ENCODE data around the gene SOX12. TPM values are rescaled to one million over a fixed set of nuclear protein-coding genes. Genes with fewer than 3 reads are reported as not detected.
"Not testable (repeated sequence)": the region's sequence is repeated elsewhere in the genome, so short reads cannot be mapped to it uniquely, and the experiment has no call there.

The SOX12 gene
- total RNA-seq, 1 donor from 2014 or later, result 12.3 TPM

DNA sequence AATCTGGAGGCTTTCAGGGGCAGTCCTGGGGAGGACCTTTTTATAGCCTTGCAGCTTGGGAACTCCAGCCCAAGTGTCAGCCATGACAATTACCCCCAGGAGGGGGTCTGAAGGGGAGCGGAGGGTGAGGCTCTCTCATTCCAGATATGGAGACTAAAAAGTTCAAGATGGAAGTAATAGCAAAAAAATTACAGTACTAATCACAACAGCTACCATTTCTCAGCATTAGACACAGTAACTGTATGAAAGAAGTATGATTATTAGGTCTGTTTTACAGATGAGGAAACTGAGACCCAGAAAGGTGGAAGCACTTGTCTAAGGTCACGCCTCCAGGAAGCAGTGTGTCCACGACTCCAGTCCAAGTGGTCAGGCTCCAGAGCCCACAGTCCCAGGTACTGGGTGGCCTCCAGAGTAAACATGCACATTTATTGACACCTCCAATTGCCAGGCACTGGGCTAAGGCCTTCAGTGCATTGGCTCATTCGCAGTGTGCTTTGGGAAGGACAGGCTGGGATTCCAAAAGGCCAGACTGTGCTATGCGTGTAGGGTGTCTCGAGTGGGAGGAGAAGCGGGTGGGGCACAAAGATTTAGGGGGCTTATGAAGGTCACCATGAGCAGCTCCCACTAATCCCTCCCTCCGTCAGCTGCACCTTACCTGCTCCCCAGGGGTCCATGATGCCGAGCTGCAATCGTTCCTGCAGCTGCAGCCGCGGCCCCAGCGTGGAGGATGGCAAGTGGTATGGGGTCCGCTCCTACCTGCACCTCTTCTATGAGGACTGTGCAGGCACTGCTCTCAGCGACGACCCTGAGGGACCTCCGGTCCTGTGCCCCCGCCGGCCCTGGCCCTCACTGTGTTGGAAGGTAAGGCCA, 23.9 kb downstream of the SOX12 start:
- peak overlapping the region; percentile 93 for H3K4me3 ChIP-seq

GRCh38 chr20:353166-353565, 27.8 kb downstream of the SOX12 start:
- no peak for DNase-seq

More for the DNA sequence above, 23.9 kb downstream of the SOX12 start:
- Histone ChIP-seq H3K27me3 (ENCODE audit: low read depth) (no peaks in the 10 kb centered on the region), H3K4me1 (peaks cover 40% of the 10 kb centered on the region), H3K9me3 (replicated peaks) (no peaks in the 10 kb centered on the region), H3K27ac (replicated peaks) (peak overlapping the region; percentile 98), H3K36me3 (peaks cover 17% of the 10 kb centered on the region)
- no peak for DNase-seq
- TF ChIP-seq, protein P1, sequence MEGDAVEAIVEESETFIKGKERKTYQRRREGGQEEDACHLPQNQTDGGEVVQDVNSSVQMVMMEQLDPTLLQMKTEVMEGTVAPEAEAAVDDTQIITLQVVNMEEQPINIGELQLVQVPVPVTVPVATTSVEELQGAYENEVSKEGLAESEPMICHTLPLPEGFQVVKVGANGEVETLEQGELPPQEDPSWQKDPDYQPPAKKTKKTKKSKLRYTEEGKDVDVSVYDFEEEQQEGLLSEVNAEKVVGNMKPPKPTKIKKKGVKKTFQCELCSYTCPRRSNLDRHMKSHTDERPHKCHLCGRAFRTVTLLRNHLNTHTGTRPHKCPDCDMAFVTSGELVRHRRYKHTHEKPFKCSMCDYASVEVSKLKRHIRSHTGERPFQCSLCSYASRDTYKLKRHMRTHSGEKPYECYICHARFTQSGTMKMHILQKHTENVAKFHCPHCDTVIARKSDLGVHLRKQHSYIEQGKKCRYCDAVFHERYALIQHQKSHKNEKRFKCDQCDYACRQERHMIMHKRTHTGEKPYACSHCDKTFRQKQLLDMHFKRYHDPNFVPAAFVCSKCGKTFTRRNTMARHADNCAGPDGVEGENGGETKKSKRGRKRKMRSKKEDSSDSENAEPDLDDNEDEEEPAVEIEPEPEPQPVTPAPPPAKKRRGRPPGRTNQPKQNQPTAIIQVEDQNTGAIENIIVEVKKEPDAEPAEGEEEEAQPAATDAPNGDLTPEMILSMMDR (IDR thresholded peaks at IDR 0.05; ENCODE audit: borderline replicate concordance), result no peak
- intact Hi-C loops (cut with micrococcal nuclease), result no loop called here

DNA sequence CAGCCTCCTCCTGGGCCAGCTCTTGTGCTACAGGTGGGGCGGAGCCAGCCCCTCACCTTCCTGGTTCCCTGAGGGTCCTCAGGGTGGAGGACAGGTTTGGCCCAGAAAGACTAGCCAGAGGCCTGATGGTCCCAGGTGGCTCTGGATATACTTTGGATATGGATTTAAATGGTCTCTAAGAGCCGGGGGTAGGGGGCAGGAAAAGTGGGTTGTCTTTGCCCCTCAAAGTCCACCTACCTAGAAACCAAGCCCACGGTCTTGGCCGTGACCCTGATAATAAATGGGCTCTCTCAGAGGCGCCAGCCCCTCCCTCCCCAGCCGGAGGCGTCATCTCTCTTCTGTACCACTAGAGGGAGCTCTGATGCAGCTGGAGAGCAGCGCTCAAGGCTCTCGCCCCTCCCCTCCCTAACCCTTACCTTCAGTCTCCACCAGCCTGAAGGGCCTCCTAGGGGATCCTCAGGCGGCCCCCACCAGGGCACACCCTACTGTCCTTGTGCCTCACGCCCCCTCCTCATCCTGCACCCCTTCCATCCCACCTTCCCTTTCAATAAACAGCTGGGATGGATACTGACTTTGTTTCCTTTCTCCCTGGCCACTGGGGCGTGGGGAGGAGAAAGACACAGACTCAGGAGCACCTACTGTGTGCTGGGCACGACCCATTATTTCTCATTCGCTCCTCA, 29.1 kb downstream of the SOX12 start:
- H3K27ac ChIP-seq (replicated peaks), result no peak overlapping the region
- intact Hi-C loops (cut with micrococcal nuclease), result no loop called here
- DNase-seq, result peak; percentile 69
- TF ChIP-seq, protein P1 (IDR thresholded peaks at IDR 0.05; ENCODE audit: borderline replicate concordance), result peak; percentile 98
- H3K4me3 ChIP-seq, result no peak overlapping the region
- no peaks in the 10 kb centered on the region for H3K27me3 ChIP-seq (ENCODE audit: low read depth)
- H3K4me1 ChIP-seq, result peaks cover 6% of the 10 kb centered on the region
- no peaks in the 10 kb centered on the region for H3K9me3 ChIP-seq (replicated peaks)
- H3K36me3 ChIP-seq, result peaks cover 17% of the 10 kb centered on the region

More at GRCh38 chr20:353166-353565, 27.8 kb downstream of the SOX12 start:
- Histone ChIP-seq H3K9me3 (replicated peaks) (no peaks in the 10 kb centered on the region), H3K27me3 (ENCODE audit: low read depth) (no peaks in the 10 kb centered on the region), H3K4me1 (peaks cover 11% of the 10 kb centered on the region), H3K4me3 (no peak overlapping the region), H3K27ac (replicated peaks) (no peak overlapping the region), H3K36me3 (peaks cover 17% of the 10 kb centered on the region)
- intact Hi-C loops (cut with micrococcal nuclease), result no loop called here
- TF ChIP-seq, protein P1 (IDR thresholded peaks at IDR 0.05; ENCODE audit: borderline replicate concordance), result no peak

GRCh38 chr20:356154-356553, 30.8 kb downstream of the SOX12 start:
- H3K4me3 ChIP-seq, result not testable (repeated sequence)

GRCh38 chr20:356745-357144, 31.4 kb downstream of the SOX12 start:
- no peak overlapping the region for H3K27ac ChIP-seq (replicated peaks)
- TF ChIP-seq, protein P1 (IDR thresholded peaks at IDR 0.05; ENCODE audit: borderline replicate concordance), result no peak
- no peaks in the 10 kb centered on the region for H3K27me3 ChIP-seq (ENCODE audit: low read depth)
- H3K4me1 ChIP-seq, result peaks cover 6% of the 10 kb centered on the region
- no peaks in the 10 kb centered on the region for H3K9me3 ChIP-seq (replicated peaks)
- intact Hi-C loops (cut with micrococcal nuclease), result loop anchor here (5.0 kb wide), 1 partner anchor 121 kb away; no protein-coding TSS in a partner anchor
- H3K36me3 ChIP-seq, result peaks cover 9% of the 10 kb centered on the region
- H3K4me3 ChIP-seq, result no peak overlapping the region
- DNase-seq, result no peak

More at GRCh38 chr20:356154-356553, 30.8 kb downstream of the SOX12 start:
- not testable (repeated sequence) for DNase-seq; H3K27ac ChIP-seq (replicated peaks); H3K4me1 ChIP-seq; H3K9me3 ChIP-seq (replicated peaks); H3K27me3 ChIP-seq (ENCODE audit: low read depth)
- peaks cover 15% of the 10 kb centered on the region for H3K36me3 ChIP-seq
- intact Hi-C loops (cut with micrococcal nuclease), result loop anchor here (5.0 kb wide), 1 partner anchor 121 kb away; no protein-coding TSS in a partner anchor
